ENCODE results near the gene CHCHD1.

The CHCHD1 gene

GRCh38 chr10:73812657-73813056 is 30.8 kb downstream of the CHCHD1 start:
- WGBS, 2 experiments = 51 to 64% methylated on average over 4 of the region's 4 CpGs
- H3K4me3 ChIP-seq (ENCODE audit: insufficient read depth, low read depth, low read length) = no peak overlapping the region
- H3K9me3 ChIP-seq (ENCODE audit: control insufficient read depth, low read length) = no peaks in the 10 kb centered on the region
- no peaks in the 10 kb centered on the region for H3K27me3 ChIP-seq (ENCODE audit: control insufficient read depth, insufficient read depth, low read length, poor library complexity, severe bottlenecking)
- no peak overlapping the region for H3K27ac ChIP-seq (ENCODE audit: insufficient read depth, low read depth, low read length, poor library complexity, severe bottlenecking)
- peaks cover 4% of the 10 kb centered on the region for H3K4me1 ChIP-seq (ENCODE audit: control insufficient read depth, insufficient read depth, low read length)
- peaks cover 10% of the 10 kb centered on the region for H3K36me3 ChIP-seq (ENCODE audit: control insufficient read depth, insufficient read depth, low read length)

- 89 to 93% methylated on average over 7 of the region's 7 CpGs for WGBS, 2 experiments
- H3K4me1 ChIP-seq (ENCODE audit: control insufficient read depth, insufficient read depth, low read length) = peaks cover 4% of the 10 kb centered on the region
These were observed 31.5 kb downstream of the CHCHD1 start for GRCh38 chr10:73813333-73813732.

GRCh38 chr10:73814276-73814895 is 32.5 kb downstream of the CHCHD1 start:
- no peak overlapping the region for H3K27ac ChIP-seq (ENCODE audit: insufficient read depth, low read depth, low read length, poor library complexity, severe bottlenecking)
- H3K9me3 ChIP-seq (ENCODE audit: control insufficient read depth, low read length) = no peaks in the 10 kb centered on the region
- H3K27me3 ChIP-seq (ENCODE audit: control insufficient read depth, insufficient read depth, low read length, poor library complexity, severe bottlenecking) = no peaks in the 10 kb centered on the region
- peaks cover 4% of the 10 kb centered on the region for H3K4me1 ChIP-seq (ENCODE audit: control insufficient read depth, insufficient read depth, low read length)
- WGBS, 2 experiments = 93 to 95% methylated on average over 13 of the region's 13 CpGs
- peaks cover 6% of the 10 kb centered on the region for H3K36me3 ChIP-seq (ENCODE audit: control insufficient read depth, insufficient read depth, low read length)
- no peak overlapping the region for H3K4me3 ChIP-seq (ENCODE audit: insufficient read depth, low read depth, low read length)

More at GRCh38 chr10:73813333-73813732, 31.5 kb downstream of the CHCHD1 start:
- Histone ChIP-seq H3K27me3 (ENCODE audit: control insufficient read depth, insufficient read depth, low read length, poor library complexity, severe bottlenecking) (no peaks in the 10 kb centered on the region), H3K9me3 (ENCODE audit: control insufficient read depth, low read length) (no peaks in the 10 kb centered on the region), H3K27ac (ENCODE audit: insufficient read depth, low read depth, low read length, poor library complexity, severe bottlenecking) (no peak overlapping the region), H3K4me3 (ENCODE audit: insufficient read depth, low read depth, low read length) (no peak overlapping the region), H3K36me3 (ENCODE audit: control insufficient read depth, insufficient read depth, low read length) (peaks cover 6% of the 10 kb centered on the region)

- Histone ChIP-seq H3K4me1 (ENCODE audit: control insufficient read depth, insufficient read depth, low read length) (peaks cover 4% of the 10 kb centered on the region), H3K27ac (ENCODE audit: insufficient read depth, low read depth, low read length, poor library complexity, severe bottlenecking) (no peak overlapping the region), H3K27me3 (ENCODE audit: control insufficient read depth, insufficient read depth, low read length, poor library complexity, severe bottlenecking) (no peaks in the 10 kb centered on the region), H3K9me3 (ENCODE audit: control insufficient read depth, low read length) (no peaks in the 10 kb centered on the region), H3K36me3 (ENCODE audit: control insufficient read depth, insufficient read depth, low read length) (peaks cover 6% of the 10 kb centered on the region), H3K4me3 (ENCODE audit: insufficient read depth, low read depth, low read length) (no peak overlapping the region)
- 84 to 86% methylated on average over 22 of the region's 22 CpGs for WGBS, 2 experiments
These were observed 33.3 kb downstream of the CHCHD1 start for GRCh38 chr10:73814896-73815718.

GRCh38 chr10:73815719-73816030 is 33.8 kb downstream of the CHCHD1 start:
- H3K4me1 ChIP-seq (ENCODE audit: control insufficient read depth, insufficient read depth, low read length) = peaks cover 4% of the 10 kb centered on the region
- H3K36me3 ChIP-seq (ENCODE audit: control insufficient read depth, insufficient read depth, low read length) = peaks cover 6% of the 10 kb centered on the region
- H3K27ac ChIP-seq (ENCODE audit: insufficient read depth, low read depth, low read length, poor library complexity, severe bottlenecking) = no peak overlapping the region
- no peaks in the 10 kb centered on the region for H3K27me3 ChIP-seq (ENCODE audit: control insufficient read depth, insufficient read depth, low read length, poor library complexity, severe bottlenecking)
- H3K9me3 ChIP-seq (ENCODE audit: control insufficient read depth, low read length) = no peaks in the 10 kb centered on the region
- H3K4me3 ChIP-seq (ENCODE audit: insufficient read depth, low read depth, low read length) = no peak overlapping the region

GRCh38 chr10:73816917-73817729 is 35.3 kb downstream of the CHCHD1 start:
- peaks cover 3% of the 10 kb centered on the region for H3K4me1 ChIP-seq (ENCODE audit: control insufficient read depth, insufficient read depth, low read length)
- 93 to 95% methylated on average over 10 of the region's 10 CpGs for WGBS, 2 experiments
- no peaks in the 10 kb centered on the region for H3K27me3 ChIP-seq (ENCODE audit: control insufficient read depth, insufficient read depth, low read length, poor library complexity, severe bottlenecking)
- H3K4me3 ChIP-seq (ENCODE audit: insufficient read depth, low read depth, low read length) = no peak overlapping the region
- H3K27ac ChIP-seq (ENCODE audit: insufficient read depth, low read depth, low read length, poor library complexity, severe bottlenecking) = no peak overlapping the region
- peaks cover 6% of the 10 kb centered on the region for H3K36me3 ChIP-seq (ENCODE audit: control insufficient read depth, insufficient read depth, low read length)
- H3K9me3 ChIP-seq (ENCODE audit: control insufficient read depth, low read length) = no peaks in the 10 kb centered on the region

GRCh38 chr10:73817826-73818225 is 36.0 kb downstream of the CHCHD1 start:
- Histone ChIP-seq H3K27ac (ENCODE audit: insufficient read depth, low read depth, low read length, poor library complexity, severe bottlenecking) (no peak overlapping the region), H3K9me3 (ENCODE audit: control insufficient read depth, low read length) (no peaks in the 10 kb centered on the region), H3K27me3 (ENCODE audit: control insufficient read depth, insufficient read depth, low read length, poor library complexity, severe bottlenecking) (no peaks in the 10 kb centered on the region), H3K4me3 (ENCODE audit: insufficient read depth, low read depth, low read length) (no peak overlapping the region), H3K4me1 (ENCODE audit: control insufficient read depth, insufficient read depth, low read length) (no peaks in the 10 kb centered on the region), H3K36me3 (ENCODE audit: control insufficient read depth, insufficient read depth, low read length) (peaks cover 6% of the 10 kb centered on the region)
- 92 to 93% methylated on average over 5 of the region's 5 CpGs for WGBS, 2 experiments

- 88 to 91% methylated on average over 10 of the region's 10 CpGs for WGBS, 2 experiments
- no peaks in the 10 kb centered on the region for H3K27me3 ChIP-seq (ENCODE audit: control insufficient read depth, insufficient read depth, low read length, poor library complexity, severe bottlenecking)
- no peak overlapping the region for H3K4me3 ChIP-seq (ENCODE audit: insufficient read depth, low read depth, low read length)
- no peaks in the 10 kb centered on the region for H3K4me1 ChIP-seq (ENCODE audit: control insufficient read depth, insufficient read depth, low read length)
- H3K9me3 ChIP-seq (ENCODE audit: control insufficient read depth, low read length) = no peaks in the 10 kb centered on the region
- H3K36me3 ChIP-seq (ENCODE audit: control insufficient read depth, insufficient read depth, low read length) = peaks cover 6% of the 10 kb centered on the region
- H3K27ac ChIP-seq (ENCODE audit: insufficient read depth, low read depth, low read length, poor library complexity, severe bottlenecking) = no peak overlapping the region
These were observed 36.6 kb downstream of the CHCHD1 start for GRCh38 chr10:73818402-73818801.

- H3K9me3 ChIP-seq (ENCODE audit: control insufficient read depth, low read length) = no peaks in the 10 kb centered on the region
- peaks cover 6% of the 10 kb centered on the region for H3K36me3 ChIP-seq (ENCODE audit: control insufficient read depth, insufficient read depth, low read length)
- WGBS, 2 experiments = 92 to 94% methylated on average over 5 of the region's 5 CpGs
- H3K4me1 ChIP-seq (ENCODE audit: control insufficient read depth, insufficient read depth, low read length) = no peaks in the 10 kb centered on the region
- H3K27ac ChIP-seq (ENCODE audit: insufficient read depth, low read depth, low read length, poor library complexity, severe bottlenecking) = no peak overlapping the region
- H3K27me3 ChIP-seq (ENCODE audit: control insufficient read depth, insufficient read depth, low read length, poor library complexity, severe bottlenecking) = no peaks in the 10 kb centered on the region
- no peak overlapping the region for H3K4me3 ChIP-seq (ENCODE audit: insufficient read depth, low read depth, low read length)
These were observed 37.2 kb downstream of the CHCHD1 start for GRCh38 chr10:73819081-73819480.

- 93% methylated on average over 20 of the region's 20 CpGs for WGBS, 2 experiments
- H3K27ac ChIP-seq (ENCODE audit: insufficient read depth, low read depth, low read length, poor library complexity, severe bottlenecking) = no peak overlapping the region
- H3K9me3 ChIP-seq (ENCODE audit: control insufficient read depth, low read length) = no peaks in the 10 kb centered on the region
- no peak overlapping the region for H3K4me3 ChIP-seq (ENCODE audit: insufficient read depth, low read depth, low read length)
- H3K4me1 ChIP-seq (ENCODE audit: control insufficient read depth, insufficient read depth, low read length) = no peaks in the 10 kb centered on the region
- H3K36me3 ChIP-seq (ENCODE audit: control insufficient read depth, insufficient read depth, low read length) = peaks cover 6% of the 10 kb centered on the region
- no peaks in the 10 kb centered on the region for H3K27me3 ChIP-seq (ENCODE audit: control insufficient read depth, insufficient read depth, low read length, poor library complexity, severe bottlenecking)
These were observed 37.8 kb downstream of the CHCHD1 start for GRCh38 chr10:73819513-73820093.
